OCI-LY1 (cell line): Measurements from ENCODE around the gene PACS2.
"Not testable (repeated sequence)": the region's sequence is repeated elsewhere in the genome, so short reads cannot be mapped to it uniquely, and the experiment has no call there.

Source experiments
- H2AFZ ChIP-seq: fragments of 200-600 bp; sonication (generic), shearing (Covaris generic); 2 replicates; pipeline ENCODE4 v1.6.0; 2014; ENCODE audit warnings: antibody characterized with exemption, mild to moderate bottlenecking, low read length
- H3F3A ChIP-seq: fragments of 200-600 bp; sonication (generic), shearing (Covaris generic); 2 replicates; pipeline ENCODE4 v1.6.0; 2014; ENCODE audit warnings: mild to moderate bottlenecking, antibody characterized with exemption, low read length, moderate library complexity; ENCODE audit not compliant: insufficient read depth
- H3K27ac ChIP-seq: fragments of 200-600 bp; sonication (generic); 2 replicates; pipeline ENCODE4 v1.5.1; 2014; ENCODE audit warnings: low read length, mixed run types, mild to moderate bottlenecking, low read depth; ENCODE audit not compliant: poor library complexity, severe bottlenecking
- H3K27me3 ChIP-seq: fragments of 200-600 bp; sonication (generic); 2 replicates; pipeline ENCODE4 v1.6.0; 2014; ENCODE audit warnings: antibody characterized with exemption, mild to moderate bottlenecking, low read length, moderate library complexity; ENCODE audit not compliant: insufficient read depth
- H3K36me3 ChIP-seq: fragments of 200-600 bp; sonication (generic); 2 replicates; pipeline ENCODE4 v1.6.1; 2014; ENCODE audit warnings: mild to moderate bottlenecking, antibody characterized with exemption, low read length, moderate library complexity, mixed read lengths; ENCODE audit not compliant: insufficient read depth
- H3K4me1 ChIP-seq: fragments of 200-600 bp; sonication (generic); 2 replicates; pipeline ENCODE4 v1.5.1; 2014; ENCODE audit warnings: mild to moderate bottlenecking, low read length, moderate library complexity; ENCODE audit not compliant: insufficient read depth, severe bottlenecking
- H3K4me2 ChIP-seq: fragments of 200-600 bp; sonication (generic), shearing (Covaris generic); 2 replicates; pipeline ENCODE4 v1.6.1; 2014; ENCODE audit warnings: low read length
- H3K4me3 ChIP-seq: fragments of 200-600 bp; sonication (generic); 2 replicates; pipeline ENCODE4 v1.5.1; 2014; ENCODE audit warnings: low read length, low read depth, mild to moderate bottlenecking, mixed read lengths; ENCODE audit not compliant: poor library complexity, severe bottlenecking
- H3K79me2 ChIP-seq: fragments of 200-600 bp; shearing (Covaris generic); 2 replicates; pipeline ENCODE4 v1.6.1; 2016; ENCODE audit warnings: mixed run types, low read length, mixed read lengths; ENCODE audit not compliant: insufficient read depth
- H3K9ac ChIP-seq: fragments of 200-600 bp; sonication (generic), shearing (Covaris generic); 2 replicates; pipeline ENCODE4 v1.6.1; 2014; ENCODE audit warnings: mild to moderate bottlenecking, low read length, mixed read lengths
- H3K9me2 ChIP-seq: fragments of 200-600 bp; sonication (generic), shearing (Covaris generic); 2 replicates; pipeline ENCODE4 v1.6.1; 2014; ENCODE audit warnings: low read depth, mild to moderate bottlenecking, low read length, mixed read lengths
- H3K9me3 ChIP-seq: fragments of 200-600 bp; shearing (Covaris generic); 2 replicates; pipeline ENCODE4 v1.6.1; 2014; ENCODE audit warnings: low read length, mixed read lengths
- H4K20me1 ChIP-seq: fragments of 200-600 bp; sonication (generic), shearing (Covaris generic); 2 replicates; pipeline ENCODE4 v1.6.0; 2016; ENCODE audit warnings: mild to moderate bottlenecking, low read length; ENCODE audit not compliant: insufficient read depth
- EZH2 ChIP-seq: fragments of 200-600 bp; sonication (generic), shearing (Covaris generic); IDR thresholded peaks from 2 replicates; pipeline ENCODE4 v1.8.0; 2017; ENCODE audit warnings: borderline replicate concordance, mixed run types, mild to moderate bottlenecking, antibody characterized with exemption, low read length, moderate library complexity, mixed read lengths
- TF ChIP-seq, protein P1 (sequence below): fragments of 200-600 bp; sonication (generic), shearing (Covaris generic); IDR thresholded peaks from 2 replicates; pipeline ENCODE4 v1.5.1; 2017; ENCODE audit warnings: mild to moderate bottlenecking, antibody characterized with exemption, low read length, moderate library complexity, mixed read lengths

PACS2 gene

DNA sequence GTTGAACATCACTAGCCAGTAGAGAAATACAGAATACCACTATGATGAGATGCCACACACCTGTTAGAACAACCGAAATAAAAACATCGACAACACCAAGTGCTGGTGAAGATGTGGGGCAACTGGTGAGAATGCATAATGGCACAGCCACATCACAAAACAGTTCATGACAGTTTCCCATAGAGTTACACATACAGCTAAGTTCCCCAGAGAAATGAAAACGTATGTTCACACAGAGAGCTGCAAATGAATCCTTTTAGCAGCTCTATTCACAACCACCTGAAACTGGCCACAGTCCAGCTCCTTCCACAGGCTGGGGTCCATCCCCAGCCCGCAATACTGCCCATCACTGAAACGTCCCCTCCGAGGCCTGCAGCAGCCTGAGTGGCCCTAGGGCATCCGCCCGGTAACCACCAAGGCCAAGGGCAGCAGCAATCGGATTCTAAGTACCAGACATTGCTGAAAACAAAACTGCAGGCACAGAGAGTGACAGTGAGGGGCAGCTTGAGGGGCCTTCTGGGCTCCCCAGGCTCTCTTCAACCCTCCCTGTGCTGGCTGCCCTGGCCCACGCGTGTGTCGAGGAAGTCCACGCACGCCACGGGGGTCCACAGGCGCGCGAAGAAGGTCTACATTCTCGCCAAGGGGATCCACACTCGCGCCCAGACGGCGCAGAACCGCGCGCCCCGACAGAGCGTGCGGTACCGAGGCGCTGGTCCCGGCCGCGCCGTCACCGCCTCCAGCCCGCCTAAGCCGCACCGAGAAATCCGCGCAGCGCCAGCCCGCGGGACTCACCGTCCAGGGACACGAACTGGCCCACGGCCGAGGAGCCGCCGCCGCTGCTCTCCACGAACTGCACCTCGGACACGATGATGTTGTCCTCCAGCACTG lies 14.7 kb upstream of the PACS2 start:
- 0 out of 2 replicates have a peak, but pooled peaks cover under 1% of the 10 kb centered on the region for H4K20me1 ChIP-seq
- peak overlapping the region; percentile 73 for H3K4me2 ChIP-seq
- H3K27me3 ChIP-seq = peaks cover 12% of the 10 kb centered on the region
- peak overlapping the region; percentile 63 for H3K9ac ChIP-seq
- no peaks in the 10 kb centered on the region for H3F3A ChIP-seq
- peaks cover 12% of the 10 kb centered on the region for H3K4me1 ChIP-seq
- TF ChIP-seq, protein P1, sequence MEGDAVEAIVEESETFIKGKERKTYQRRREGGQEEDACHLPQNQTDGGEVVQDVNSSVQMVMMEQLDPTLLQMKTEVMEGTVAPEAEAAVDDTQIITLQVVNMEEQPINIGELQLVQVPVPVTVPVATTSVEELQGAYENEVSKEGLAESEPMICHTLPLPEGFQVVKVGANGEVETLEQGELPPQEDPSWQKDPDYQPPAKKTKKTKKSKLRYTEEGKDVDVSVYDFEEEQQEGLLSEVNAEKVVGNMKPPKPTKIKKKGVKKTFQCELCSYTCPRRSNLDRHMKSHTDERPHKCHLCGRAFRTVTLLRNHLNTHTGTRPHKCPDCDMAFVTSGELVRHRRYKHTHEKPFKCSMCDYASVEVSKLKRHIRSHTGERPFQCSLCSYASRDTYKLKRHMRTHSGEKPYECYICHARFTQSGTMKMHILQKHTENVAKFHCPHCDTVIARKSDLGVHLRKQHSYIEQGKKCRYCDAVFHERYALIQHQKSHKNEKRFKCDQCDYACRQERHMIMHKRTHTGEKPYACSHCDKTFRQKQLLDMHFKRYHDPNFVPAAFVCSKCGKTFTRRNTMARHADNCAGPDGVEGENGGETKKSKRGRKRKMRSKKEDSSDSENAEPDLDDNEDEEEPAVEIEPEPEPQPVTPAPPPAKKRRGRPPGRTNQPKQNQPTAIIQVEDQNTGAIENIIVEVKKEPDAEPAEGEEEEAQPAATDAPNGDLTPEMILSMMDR = no peak
- TF ChIP-seq EZH2 = no peak
- no peak overlapping the region for H3K27ac ChIP-seq
- no peaks in the 10 kb centered on the region for H3K9me2 ChIP-seq
- H3K4me3 ChIP-seq = peak overlapping the region; percentile 64
- no peaks in the 10 kb centered on the region for H3K79me2 ChIP-seq
- H2AFZ ChIP-seq = no peak overlapping the region
- H3K36me3 ChIP-seq = no peaks in the 10 kb centered on the region; the same call in 1 of the 2 replicates
- H3K9me3 ChIP-seq = peaks cover 5% of the 10 kb centered on the region; the same call in 1 of the 2 replicates

DNA sequence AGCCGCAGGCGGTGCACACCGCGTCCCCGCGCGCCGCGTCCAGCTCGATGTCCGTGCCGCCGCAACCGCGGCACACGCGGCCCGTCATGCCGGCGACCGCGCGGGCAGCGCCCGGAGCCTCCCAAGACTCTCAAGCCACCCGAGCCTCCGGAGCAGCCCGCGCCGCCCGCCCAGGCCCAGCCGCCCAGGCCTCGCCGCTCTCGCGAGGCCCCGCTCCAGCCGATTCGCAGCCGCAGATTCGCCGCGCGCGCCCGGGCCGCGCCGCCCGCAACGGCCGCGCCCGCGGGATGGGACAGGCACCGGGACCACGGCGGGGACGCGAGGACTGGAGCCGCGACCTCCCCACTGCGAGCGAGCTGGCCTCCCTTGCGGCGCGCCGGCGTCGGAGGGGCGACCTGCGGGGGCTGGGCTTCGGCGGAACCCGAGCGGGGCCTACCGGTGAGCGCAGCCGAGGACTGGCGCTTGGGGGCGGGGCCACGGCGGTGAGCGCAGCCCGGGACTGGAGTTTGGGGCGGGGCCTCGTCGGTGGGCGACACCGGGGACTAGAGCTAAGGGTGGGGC lies 13.9 kb upstream of the PACS2 start, which contains the start of gene BRF1:
TSS of gene BRF1 (minus strand) at position 460 of the 561 bp plus-strand sequence. CDS start at position 88, 372 bp downstream.
- TF ChIP-seq, protein P1 = no peak
- no peak for TF ChIP-seq EZH2
- peaks cover 16% of the 10 kb centered on the region for H3K4me1 ChIP-seq

DNA sequence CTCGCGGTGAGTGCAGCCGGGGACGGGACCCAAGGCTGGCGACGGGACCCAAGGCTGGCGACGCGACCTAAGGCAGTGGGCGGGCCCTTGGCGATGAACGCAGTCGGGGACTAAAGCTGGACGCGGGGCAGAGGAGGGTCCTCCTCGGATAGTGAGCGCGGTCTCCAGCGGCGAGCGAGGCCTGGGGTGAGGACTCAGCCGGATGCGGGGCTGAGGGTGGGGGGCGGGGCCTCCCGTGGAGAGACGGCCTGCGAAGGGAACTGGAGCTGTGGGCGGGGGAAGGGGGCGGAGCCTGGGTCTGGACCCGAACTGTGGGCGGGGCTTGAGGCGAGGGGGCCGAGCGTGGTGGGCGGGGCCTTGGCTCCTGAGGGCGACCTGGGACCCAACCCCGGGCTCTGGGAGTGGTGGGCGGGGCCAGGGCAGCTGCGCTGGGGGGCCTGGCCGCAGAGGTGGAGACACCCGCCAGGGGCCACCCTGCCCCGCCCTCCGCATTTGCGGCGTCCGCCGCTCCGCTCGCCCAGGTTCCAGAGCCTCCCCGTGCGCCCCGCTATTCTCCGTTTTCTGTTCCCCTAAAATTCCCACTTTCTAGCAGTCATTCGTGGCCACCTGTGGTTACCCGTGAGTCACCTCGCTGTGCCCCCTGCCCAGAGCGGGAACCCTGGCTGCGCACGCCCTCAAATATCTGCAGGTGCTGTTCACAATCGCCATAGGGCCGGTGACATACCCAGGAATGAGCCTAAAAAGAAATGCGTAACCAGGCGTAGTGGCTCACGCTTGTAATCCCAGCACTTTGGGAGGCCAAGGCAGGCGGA lies 13.2 kb upstream of the PACS2 start:
- Histone ChIP-seq H4K20me1 (no peaks in the 10 kb centered on the region), H3K4me1 (peaks cover 17% of the 10 kb centered on the region), H3K4me3 (peak overlapping the region; percentile 64), H3K9me2 (no peaks in the 10 kb centered on the region), H3K27ac (peak overlapping the region; percentile 51), H3K4me2 (peak overlapping the region; percentile 73), H3K79me2 (no peaks in the 10 kb centered on the region), H3K9ac (peak overlapping the region; percentile 63), H3F3A (no peaks in the 10 kb centered on the region), H2AFZ (no peak overlapping the region), H3K27me3 (peaks cover 14% of the 10 kb centered on the region; the same call in 1 of the 2 replicates), H3K36me3 (no peaks in the 10 kb centered on the region; the same call in 1 of the 2 replicates), H3K9me3 (peaks cover 5% of the 10 kb centered on the region; the same call in 1 of the 2 replicates)
- TF ChIP-seq, protein P1 = no peak
- no peak for TF ChIP-seq EZH2

More for the DNA sequence above, 13.9 kb upstream of the PACS2 start, which contains the start of gene BRF1:
- no peaks in the 10 kb centered on the region for H3F3A ChIP-seq
- peak within 1 kb of the TSS; percentile 73 for H3K4me2 ChIP-seq
- no peaks in the 10 kb centered on the region; the same call in 1 of the 2 replicates for H3K36me3 ChIP-seq
- peaks cover 5% of the 10 kb centered on the region; the same call in 1 of the 2 replicates for H3K9me3 ChIP-seq
- no peaks in the 10 kb centered on the region for H4K20me1 ChIP-seq
- peak within 1 kb of the TSS; percentile 64 for H3K4me3 ChIP-seq
- no peaks in the 10 kb centered on the region for H3K79me2 ChIP-seq
- H3K9me2 ChIP-seq = no peaks in the 10 kb centered on the region
- H3K27ac ChIP-seq = peak within 1 kb of the TSS; percentile 51
- H3K9ac ChIP-seq = peak within 1 kb of the TSS; percentile 63
- no peak within 1 kb of the TSS for H2AFZ ChIP-seq
- H3K27me3 ChIP-seq = peaks cover 14% of the 10 kb centered on the region; the same call in 1 of the 2 replicates

DNA sequence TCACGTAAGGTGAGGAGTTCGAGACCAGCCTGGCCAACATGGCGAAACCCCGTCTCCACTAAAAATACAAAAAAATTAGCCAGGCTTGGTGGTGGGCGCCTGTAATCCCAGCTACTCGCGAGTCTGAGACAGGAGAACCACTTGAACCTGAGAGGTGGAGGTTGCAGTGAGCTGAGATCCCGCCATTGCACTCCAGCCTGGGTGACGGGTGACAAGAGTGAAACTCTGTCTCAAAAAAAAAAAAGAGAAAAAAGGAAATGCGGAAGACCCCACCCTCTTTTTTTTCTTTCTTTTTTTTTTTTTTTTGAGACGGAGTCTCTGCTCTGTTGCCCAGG lies 12.7 kb upstream of the PACS2 start:
- H3K27ac ChIP-seq, H3K36me3 ChIP-seq, H3K79me2 ChIP-seq, H3K9me3 ChIP-seq, H3F3A ChIP-seq, H2AFZ ChIP-seq, H4K20me1 ChIP-seq, H3K9me2 ChIP-seq: not testable (repeated sequence)
- peak overlapping the region; percentile 73 for H3K4me2 ChIP-seq
- H3K4me3 ChIP-seq = peak overlapping the region; percentile 64
- H3K9ac ChIP-seq = peak overlapping the region; percentile 32; the same call in 1 of the 2 replicates
- peaks cover 14% of the 10 kb centered on the region; the same call in 1 of the 2 replicates for H3K27me3 ChIP-seq
- peaks cover 17% of the 10 kb centered on the region for H3K4me1 ChIP-seq
